GDM1 (cell line): Measurements from ENCODE around the gene ZKSCAN1.
A peak's percentile ranks its signal among the peaks of the same experiment; 100 is the strongest.
"Not testable (repeated sequence)": the region's sequence is repeated elsewhere in the genome, so short reads cannot be mapped to it uniquely, and the experiment has no call there.

Experiments
- DNase-seq: peaks from one replicate; lab custom pipeline; 2025; lab: John Stamatoyannopoulos, UW

Gene ZKSCAN1

GRCh38 chr7:100015232-100016214, at the start of gene ZKSCAN1:
Gene ZKSCAN1, plus strand, starts transcription at chr7:100015596. Its CDS starts 7,911 bp downstream, at chr7:100023507.
- DNase-seq, result peak; percentile 77

DNA sequence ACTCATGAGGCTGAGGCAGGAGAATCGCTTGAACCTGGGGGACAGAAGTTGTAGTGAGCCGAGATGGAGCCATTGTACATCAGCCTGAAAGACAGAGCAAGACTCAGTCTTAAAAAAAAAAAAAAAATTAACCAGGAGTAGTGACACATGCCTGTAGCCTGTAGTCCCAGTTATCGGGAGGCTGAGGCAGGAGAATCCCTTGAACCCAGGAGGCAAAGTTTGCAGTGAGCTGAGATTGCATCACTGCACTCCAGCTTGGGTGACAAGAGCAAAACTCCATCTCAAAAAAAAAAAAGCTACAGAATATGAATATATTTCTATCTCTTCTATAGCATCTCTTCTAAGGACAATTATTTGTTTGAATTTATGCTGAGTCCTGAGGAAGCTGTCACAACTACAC, 46.1 kb upstream of the ZKSCAN1 start:
- no peak for DNase-seq

DNA sequence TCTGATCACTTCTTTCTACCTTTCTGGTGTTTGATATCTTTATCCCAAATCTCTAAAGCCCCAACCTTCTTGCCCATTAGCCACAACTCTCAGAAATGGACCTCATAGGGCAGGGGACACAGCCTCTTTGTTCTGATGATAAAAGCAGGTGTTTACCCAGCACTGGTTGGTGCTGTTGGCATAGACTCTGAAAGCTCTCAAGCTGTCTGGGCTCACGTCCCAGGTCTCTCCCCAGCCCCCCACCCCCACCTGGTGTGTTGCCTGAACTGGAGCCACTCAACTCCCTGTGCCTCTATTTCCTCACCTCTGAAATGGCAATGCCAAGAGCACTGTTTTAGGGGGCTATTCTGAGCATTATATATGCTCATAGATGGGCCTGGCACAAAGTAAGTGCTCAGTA, 45.6 kb upstream of the ZKSCAN1 start:
- DNase-seq, result not testable (repeated sequence)

GRCh38 chr7:99971242-99971641, 44.2 kb upstream of the ZKSCAN1 start:
- no peak for DNase-seq

- not testable (repeated sequence) for DNase-seq
These were observed 41.6 kb upstream of the ZKSCAN1 start for GRCh38 chr7:99973817-99974216.

DNA sequence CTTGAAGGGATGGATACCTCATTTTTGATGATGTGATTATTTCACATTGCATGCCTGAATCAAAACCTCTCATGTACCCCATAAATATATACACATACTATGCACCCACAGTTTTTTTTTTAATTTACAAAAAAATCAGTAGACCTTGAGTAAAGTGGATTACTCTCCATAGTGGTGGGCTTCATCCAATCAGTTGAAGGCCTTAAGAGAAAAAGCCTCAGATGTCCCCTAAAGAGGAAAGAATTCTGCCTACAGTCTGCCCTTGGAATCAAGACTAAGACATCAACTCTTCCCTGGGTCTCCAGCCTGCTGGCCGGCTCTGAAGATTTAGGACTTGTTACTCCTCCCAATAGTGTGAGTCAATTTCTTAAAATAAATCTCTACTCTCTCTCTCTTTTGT, 40.7 kb upstream of the ZKSCAN1 start:
- DNase-seq, result no peak

DNA sequence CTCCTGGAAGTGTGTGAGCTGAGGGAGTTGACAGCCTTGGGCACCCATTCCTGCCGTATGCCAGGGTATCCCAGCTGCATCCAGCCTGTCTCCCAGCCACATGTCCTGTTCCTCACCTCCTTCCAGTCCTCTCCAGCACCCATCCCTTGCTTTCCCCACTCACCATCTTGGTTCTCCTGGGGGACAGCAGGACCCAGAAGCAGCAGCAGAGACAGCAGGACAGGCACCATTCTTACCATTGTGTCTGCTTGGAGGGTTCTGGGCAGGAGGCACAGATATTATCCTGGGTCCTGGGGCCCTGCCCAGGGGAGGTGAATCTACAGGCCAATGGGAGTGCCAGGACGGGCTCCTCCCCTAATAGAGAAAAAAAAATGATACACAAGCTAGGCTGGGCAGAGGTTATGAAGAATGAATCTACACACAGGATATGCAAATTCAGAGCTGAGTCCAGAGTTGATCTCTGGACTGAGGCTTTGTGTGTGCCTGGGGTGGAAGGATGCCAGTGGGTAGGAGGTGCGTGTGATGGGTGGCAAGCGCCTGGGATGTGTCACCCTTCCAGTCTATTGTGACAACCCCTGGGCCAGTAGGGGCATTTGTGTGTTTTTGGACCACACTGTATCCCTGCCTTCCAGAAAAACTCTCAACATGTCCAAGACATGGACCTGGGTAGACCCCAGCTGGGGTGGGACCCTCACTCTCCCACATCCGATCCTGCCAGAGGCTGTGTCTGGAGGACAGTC, 39.4 kb upstream of the ZKSCAN1 start, which contains the start of gene AZGP1:
Gene AZGP1, minus strand, starts transcription at position 250 of the 740 bp plus-strand sequence. Its CDS starts 11 bp downstream, at position 239.
- no peak for DNase-seq

GRCh38 chr7:99976626-99977025, 38.8 kb upstream of the ZKSCAN1 start:
- no peak for DNase-seq

DNA sequence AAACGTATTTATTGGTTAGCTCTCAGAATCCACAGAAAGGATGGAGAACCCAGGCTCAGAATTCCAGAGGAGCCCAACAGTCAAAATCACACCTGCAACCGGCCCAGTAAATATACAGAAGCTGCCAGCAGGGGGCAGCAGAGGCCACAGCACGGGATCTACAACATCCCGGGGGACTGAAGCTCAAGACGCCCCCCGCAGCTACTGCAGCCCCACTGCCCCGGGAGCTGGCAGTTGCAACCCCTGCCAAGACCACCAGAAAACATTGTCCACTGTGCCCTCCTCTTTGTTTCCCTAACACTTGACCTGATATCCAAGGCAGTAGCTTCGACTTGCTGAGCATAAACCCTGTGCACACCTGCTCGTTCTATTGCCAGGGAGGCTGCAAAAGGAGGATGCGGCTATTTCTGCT, 35.6 kb upstream of the ZKSCAN1 start:
- DNase-seq, result not testable (repeated sequence)

DNA sequence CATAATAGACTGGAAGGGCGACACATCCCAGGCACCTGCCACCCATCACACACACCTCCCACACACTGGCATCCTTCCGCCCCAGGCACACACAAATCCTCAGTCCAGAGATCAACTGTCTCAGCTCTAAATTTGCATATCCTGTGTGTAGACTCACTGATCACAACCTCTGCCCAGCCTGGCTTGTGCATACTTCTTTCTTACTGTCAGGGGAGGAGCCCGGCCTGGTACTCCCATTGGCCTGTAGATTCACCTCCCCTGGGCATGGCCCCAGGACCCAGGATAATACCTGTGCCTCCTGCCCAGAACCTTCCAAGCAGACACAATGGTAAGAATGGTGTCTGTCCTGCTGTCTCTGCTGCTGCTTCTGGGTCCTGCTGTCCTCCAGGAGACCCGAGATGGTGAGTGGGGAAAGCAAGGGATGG, 34.9 kb upstream of the ZKSCAN1 start:
- DNase-seq, result not testable (repeated sequence)

GRCh38 chr7:99981066-99981465, 34.3 kb upstream of the ZKSCAN1 start:
- not testable (repeated sequence) for DNase-seq

DNA sequence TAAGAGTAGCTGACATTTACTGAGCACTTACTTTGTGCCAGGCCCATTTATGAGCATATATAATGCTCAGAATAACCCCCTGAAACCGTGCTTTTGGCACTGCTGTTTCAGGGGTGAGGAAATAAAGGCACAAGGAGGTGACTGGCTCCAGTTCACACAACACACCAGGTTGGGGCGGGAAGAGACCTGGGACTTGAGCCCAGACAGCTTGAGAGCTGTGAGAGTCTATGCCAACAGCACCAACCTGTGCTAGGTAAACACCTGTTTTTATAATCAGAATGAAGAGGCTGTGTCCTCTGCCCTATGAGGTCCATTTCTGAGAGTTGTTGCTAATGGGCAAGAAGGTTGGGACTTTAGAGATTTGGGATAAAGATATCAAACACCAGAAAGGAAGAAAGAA, 30.8 kb upstream of the ZKSCAN1 start:
- DNase-seq, result no peak

GRCh38 chr7:99987306-99987705, 28.1 kb upstream of the ZKSCAN1 start:
- not testable (repeated sequence) for DNase-seq

- DNase-seq, result no peak
These were observed 27.6 kb upstream of the ZKSCAN1 start for GRCh38 chr7:99987846-99988245.

- DNase-seq, result no peak
These were observed 24.9 kb upstream of the ZKSCAN1 start for GRCh38 chr7:99990460-99990852.

DNA sequence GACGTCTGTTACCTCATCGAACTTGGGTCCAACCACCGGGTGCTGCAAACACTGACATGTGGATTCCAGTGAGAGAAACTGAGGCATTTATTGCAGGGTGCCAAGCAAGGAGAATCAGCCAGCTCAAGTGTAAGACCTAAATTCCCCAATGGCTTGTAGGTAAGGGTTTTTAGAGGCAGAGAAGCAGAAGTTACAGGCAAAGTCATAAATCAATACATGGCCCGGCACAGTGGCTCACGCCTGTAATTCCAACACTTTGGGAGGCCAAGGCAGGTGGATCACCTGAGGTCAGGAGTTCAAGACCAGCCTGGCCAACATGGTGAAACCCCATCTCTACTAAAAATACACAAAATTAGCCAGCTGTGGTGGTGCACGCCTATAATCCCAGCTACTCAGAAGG, 23.9 kb upstream of the ZKSCAN1 start:
- not testable (repeated sequence) for DNase-seq

DNA sequence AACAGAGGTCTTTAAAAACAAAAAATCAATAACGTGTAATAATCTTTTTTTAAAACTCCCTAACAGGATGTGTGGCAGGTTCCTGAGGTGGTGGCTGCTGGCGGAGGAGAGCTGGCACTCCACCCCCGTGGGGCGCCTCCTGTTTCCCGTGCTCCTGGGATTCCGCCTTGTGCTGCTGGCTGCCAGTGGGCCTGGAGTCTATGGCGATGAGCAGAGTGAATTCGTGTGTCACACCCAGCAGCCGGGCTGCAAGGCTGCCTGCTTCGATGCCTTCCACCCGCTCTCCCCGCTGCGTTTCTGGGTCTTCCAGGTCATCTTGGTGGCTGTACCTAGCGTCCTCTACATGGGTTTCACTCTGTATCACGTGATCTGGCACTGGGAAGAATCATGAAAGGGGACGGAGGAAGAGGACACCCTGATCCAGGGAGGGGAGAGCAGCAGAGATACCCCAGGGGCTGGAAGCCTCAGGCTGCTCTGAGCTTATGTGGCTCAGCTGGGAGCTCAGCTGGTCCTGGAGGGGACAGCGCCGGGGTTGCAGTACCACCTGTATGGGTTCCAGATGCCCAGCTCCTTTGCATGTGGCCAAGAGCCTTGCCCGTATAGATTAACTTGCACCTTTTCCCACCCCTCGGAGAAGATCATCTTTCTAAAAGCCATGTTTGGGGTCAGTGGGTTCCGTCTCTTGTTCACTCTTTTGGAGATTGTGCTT, 22.9 kb upstream of the ZKSCAN1 start:
- DNase-seq, result no peak

DNA sequence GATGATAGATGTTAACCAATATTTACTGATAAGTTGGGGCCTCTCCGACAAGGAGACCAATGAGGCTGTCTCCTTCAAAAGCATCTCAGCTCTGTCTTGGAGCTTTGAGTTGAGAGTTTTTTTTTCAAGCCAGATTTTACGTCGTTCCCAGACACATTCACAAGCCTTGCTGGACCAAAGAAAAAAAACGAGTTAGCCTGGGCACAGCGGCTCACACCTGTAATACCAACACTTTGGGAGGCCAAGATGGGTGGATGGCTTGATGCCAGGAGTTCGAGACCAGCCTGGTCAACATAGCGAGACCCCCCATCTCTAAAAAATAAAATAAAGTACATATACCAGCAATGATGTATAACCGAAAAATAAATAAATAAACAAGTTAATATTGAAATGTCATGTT, 20.6 kb upstream of the ZKSCAN1 start:
- no peak for DNase-seq

DNA sequence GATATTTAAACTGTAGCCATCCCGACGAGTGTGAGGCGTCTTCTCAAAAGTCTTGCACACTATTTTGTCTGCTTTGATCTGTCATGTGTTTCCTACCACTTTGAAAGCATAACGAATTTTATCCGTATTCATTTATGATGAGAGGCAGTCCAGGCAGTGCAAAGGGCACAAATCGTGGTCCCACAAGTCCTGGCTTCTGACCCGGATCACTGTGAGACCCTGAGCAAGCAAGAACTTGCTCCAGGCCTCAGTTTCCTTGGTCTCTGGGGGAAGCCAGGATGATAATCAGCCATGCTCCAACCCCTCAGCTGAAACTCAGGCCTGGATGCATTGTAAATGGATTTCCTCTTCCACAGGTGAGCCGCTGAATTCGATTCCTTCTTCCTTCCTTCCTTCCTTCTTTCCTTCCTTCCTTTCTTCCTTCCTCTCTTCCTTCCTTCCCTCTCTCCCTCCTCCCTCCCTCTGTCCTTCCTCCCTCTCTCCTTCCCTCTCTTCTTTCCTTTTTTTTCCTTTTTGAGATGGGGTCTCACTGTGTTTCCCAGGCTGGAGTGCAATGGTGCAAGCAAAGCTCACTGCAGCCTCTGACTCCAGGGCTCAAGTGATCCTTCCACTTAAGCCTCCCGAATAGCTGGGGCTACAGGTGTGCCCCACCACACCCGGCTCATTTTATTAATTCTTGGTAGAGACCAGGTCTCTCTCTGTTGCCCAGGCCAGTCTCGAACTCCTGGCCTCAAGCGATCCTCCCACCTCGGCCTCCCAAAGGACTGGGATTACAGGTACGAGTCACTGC, 18.4 kb upstream of the ZKSCAN1 start:
- DNase-seq, result no peak

- DNase-seq, result peak; percentile 66
These were observed 17.8 kb upstream of the ZKSCAN1 start for GRCh38 chr7:99997545-99998137.

DNA sequence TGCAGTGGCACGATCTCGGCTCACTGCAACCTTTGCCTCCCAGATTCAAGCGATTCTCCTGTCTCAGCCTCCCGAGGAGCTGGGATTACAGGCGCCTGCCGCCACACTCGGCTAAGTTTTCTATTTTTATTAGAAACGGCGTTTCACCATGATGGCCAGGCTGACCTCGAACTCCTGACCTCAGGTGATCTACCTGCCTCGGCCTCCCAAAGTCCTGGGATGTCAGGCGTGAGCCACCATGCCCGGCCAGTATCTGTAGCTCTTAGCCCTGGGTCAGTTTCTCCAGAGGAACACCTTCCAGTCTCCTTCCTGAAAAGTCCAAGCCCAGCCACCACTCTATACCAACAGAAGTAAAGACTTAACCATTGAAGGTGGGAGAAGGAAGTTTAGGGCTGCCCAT, 15.2 kb upstream of the ZKSCAN1 start:
- no peak for DNase-seq
